ENCODE results near the gene CALHM2. TPM values are rescaled to one million over a fixed set of nuclear protein-coding genes. Genes with fewer than 3 reads are reported as not detected.

Gene CALHM2
- total RNA-seq, 2 experiments from 2014 or later: 131 to 135 TPM

- H3K27ac Mint-ChIP-seq: peak overlapping the region; percentile 86
- peaks cover 4% of the 10 kb centered on the region for H3K36me3 Mint-ChIP-seq (ENCODE audit: low read depth)
- H3K4me1 Mint-ChIP-seq (ENCODE audit: low read depth): peaks cover 54% of the 10 kb centered on the region
- H3K4me3 Mint-ChIP-seq: peak overlapping the region; percentile 57
- no peak for DNase-seq
- peak; percentile 27 for ATAC-seq
- POLR2A ChIA-PET: interaction anchor here (1.7 kb wide), 1 partner anchor 11 kb away, joined by 8 read pairs; no protein-coding TSS in a partner anchor
- H3K9me3 Mint-ChIP-seq (ENCODE audit: insufficient read depth): no peaks in the 10 kb centered on the region
- no peaks in the 10 kb centered on the region for H3K27me3 Mint-ChIP-seq (ENCODE audit: low read depth)
- CTCF ChIA-PET: interaction anchor here (1.1 to 1.9 kb wide), 4 partner anchors 10 to 44 kb away, joined by 3 to 9 read pairs (median 3); no protein-coding TSS in a partner anchor
Observed at GRCh38 chr10:103459615-103460014, 7.4 kb upstream of the CALHM2 start.

- DNase-seq (peak; percentile 59), ATAC-seq (peak; percentile 74)
- CTCF ChIA-PET: interaction anchor here (1.2 to 1.9 kb wide), 3 partner anchors 11 to 22 kb away, joined by 3 to 9 read pairs (median 3); no protein-coding TSS in a partner anchor
Observed at GRCh38 chr10:103458720-103459119, 6.5 kb upstream of the CALHM2 start, which contains the start of gene CALHM1. Gene CALHM1 (minus strand): TSS chr10:103458900. CDS start chr10:103458751, 149 bp downstream.

GRCh38 chr10:103457896-103458583 lies 5.9 kb upstream of the CALHM2 start:
- ChIA-PET POLR2A (no interaction called here), CTCF (interaction anchor here (1.9 to 3.1 kb wide), 2 partner anchors 18 kb away, joined by 9 to 12 read pairs; no protein-coding TSS in a partner anchor)
- DNase-seq (no peak), ATAC-seq (no peak)
- peaks cover 8% of the 10 kb centered on the region for H3K36me3 Mint-ChIP-seq (ENCODE audit: low read depth)
- no peaks in the 10 kb centered on the region for H3K27me3 Mint-ChIP-seq (ENCODE audit: low read depth)
- H3K27ac Mint-ChIP-seq: peak overlapping the region; percentile 42
- peaks cover 58% of the 10 kb centered on the region for H3K4me1 Mint-ChIP-seq (ENCODE audit: low read depth)
- no peaks in the 10 kb centered on the region for H3K9me3 Mint-ChIP-seq (ENCODE audit: insufficient read depth)
- H3K4me3 Mint-ChIP-seq: no peak overlapping the region

More at GRCh38 chr10:103458720-103459119, 6.5 kb upstream of the CALHM2 start, which contains the start of gene CALHM1:
- peaks cover 59% of the 10 kb centered on the region for H3K4me1 Mint-ChIP-seq (ENCODE audit: low read depth)
- POLR2A ChIA-PET: interaction anchor here (1.7 kb wide), 1 partner anchor 12 kb away, joined by 8 read pairs; no protein-coding TSS in a partner anchor
- H3K27me3 Mint-ChIP-seq (ENCODE audit: low read depth): no peaks in the 10 kb centered on the region
- H3K36me3 Mint-ChIP-seq (ENCODE audit: low read depth): peaks cover 6% of the 10 kb centered on the region
- H3K4me3 Mint-ChIP-seq: peak within 1 kb of the TSS; percentile 57
- peak within 1 kb of the TSS; percentile 86 for H3K27ac Mint-ChIP-seq
- H3K9me3 Mint-ChIP-seq (ENCODE audit: insufficient read depth): no peaks in the 10 kb centered on the region

GRCh38 chr10:103457176-103457712 lies 5.1 kb upstream of the CALHM2 start:
- CTCF ChIA-PET: interaction anchor here (1.1 to 3.1 kb wide), 3 partner anchors 16 to 28 kb away, joined by 3 to 12 read pairs (median 3); no protein-coding TSS in a partner anchor
- H3K36me3 Mint-ChIP-seq (ENCODE audit: low read depth): peaks cover 8% of the 10 kb centered on the region
- peak overlapping the region; percentile 72 for H3K27ac Mint-ChIP-seq
- H3K27me3 Mint-ChIP-seq (ENCODE audit: low read depth): no peaks in the 10 kb centered on the region
- POLR2A ChIA-PET: no interaction called here
- ATAC-seq (no peak), DNase-seq (no peak)
- peaks cover 65% of the 10 kb centered on the region for H3K4me1 Mint-ChIP-seq (ENCODE audit: low read depth)
- H3K9me3 Mint-ChIP-seq (ENCODE audit: insufficient read depth): no peaks in the 10 kb centered on the region
- H3K4me3 Mint-ChIP-seq: peak overlapping the region; percentile 38

GRCh38 chr10:103456074-103456660 lies 4.0 kb upstream of the CALHM2 start:
- Mint-ChIP-seq H3K4me3 (no peak overlapping the region), H3K27ac (peak overlapping the region; percentile 65), H3K27me3 (ENCODE audit: low read depth) (no peaks in the 10 kb centered on the region), H3K36me3 (ENCODE audit: low read depth) (peaks cover 13% of the 10 kb centered on the region), H3K4me1 (ENCODE audit: low read depth) (peaks cover 65% of the 10 kb centered on the region), H3K9me3 (ENCODE audit: insufficient read depth) (no peaks in the 10 kb centered on the region)
- ChIA-PET CTCF (interaction anchor here (1.1 to 3.1 kb wide), 3 partner anchors 17 to 29 kb away, joined by 3 to 12 read pairs (median 3); no protein-coding TSS in a partner anchor), POLR2A (interaction anchor here (0.6 kb wide), 1 partner anchor 456 kb away, joined by 4 read pairs; no protein-coding TSS in a partner anchor)
- DNase-seq (no peak), ATAC-seq (no peak)

GRCh38 chr10:103455235-103455634 lies 3.1 kb upstream of the CALHM2 start:
- ATAC-seq: no peak
- H3K4me3 Mint-ChIP-seq: no peak overlapping the region
- DNase-seq: no peak
- peaks cover 70% of the 10 kb centered on the region for H3K4me1 Mint-ChIP-seq (ENCODE audit: low read depth)
- ChIA-PET POLR2A (interaction anchor here (0.7 kb wide), 2 partner anchors 10 to 14 kb away, joined by 3 read pairs; no protein-coding TSS in a partner anchor), CTCF (interaction anchor here (0.8 to 4.5 kb wide), 3 partner anchors 21 to 30 kb away, joined by 3 to 27 read pairs (median 12); no protein-coding TSS in a partner anchor)
- H3K36me3 Mint-ChIP-seq (ENCODE audit: low read depth): peaks cover 22% of the 10 kb centered on the region
- no peaks in the 10 kb centered on the region for H3K9me3 Mint-ChIP-seq (ENCODE audit: insufficient read depth)
- H3K27me3 Mint-ChIP-seq (ENCODE audit: low read depth): no peaks in the 10 kb centered on the region
- no peak overlapping the region for H3K27ac Mint-ChIP-seq

- H3K4me3 Mint-ChIP-seq: no peak overlapping the region
- H3K27ac Mint-ChIP-seq: no peak overlapping the region
- ChIA-PET CTCF (interaction anchor here (1.7 to 5.2 kb wide), 5 partner anchors 18 to 32 kb away, joined by 4 to 54 read pairs (median 27); no protein-coding TSS in a partner anchor), POLR2A (interaction anchor here (0.7 to 5.1 kb wide), 3 partner anchors 9 to 17 kb away, joined by 3 to 43 read pairs (median 3); no protein-coding TSS in a partner anchor)
- DNase-seq: no peak
- H3K36me3 Mint-ChIP-seq (ENCODE audit: low read depth): peaks cover 35% of the 10 kb centered on the region
- no peak for ATAC-seq
- no peaks in the 10 kb centered on the region for H3K27me3 Mint-ChIP-seq (ENCODE audit: low read depth)
- H3K9me3 Mint-ChIP-seq (ENCODE audit: insufficient read depth): no peaks in the 10 kb centered on the region
- peaks cover 70% of the 10 kb centered on the region for H3K4me1 Mint-ChIP-seq (ENCODE audit: low read depth)
Observed at GRCh38 chr10:103454026-103454425, 1.9 kb upstream of the CALHM2 start.

- Mint-ChIP-seq H3K36me3 (ENCODE audit: low read depth) (peaks cover 46% of the 10 kb centered on the region), H3K4me1 (ENCODE audit: low read depth) (peaks cover 69% of the 10 kb centered on the region), H3K9me3 (ENCODE audit: insufficient read depth) (no peaks in the 10 kb centered on the region), H3K27ac (peak overlapping the region; percentile 92), H3K27me3 (ENCODE audit: low read depth) (no peaks in the 10 kb centered on the region), H3K4me3 (peak overlapping the region; percentile 98)
- ChIA-PET CTCF (interaction anchor here (0.6 to 5.2 kb wide), 11 partner anchors 10 to 38 kb away, joined by 3 to 54 read pairs (median 6); no protein-coding TSS in a partner anchor), POLR2A (interaction anchor here (1.7 to 5.1 kb wide), 3 partner anchors 14 to 28 kb away, joined by 3 to 43 read pairs (median 8); no protein-coding TSS in a partner anchor)
- ATAC-seq (no peak), DNase-seq (no peak)
Observed at GRCh38 chr10:103452506-103453230, 498 bp upstream of the CALHM2 start.

- ATAC-seq (peak; percentile 76), DNase-seq (peak; percentile 71)
- no peaks in the 10 kb centered on the region for H3K9me3 Mint-ChIP-seq (ENCODE audit: insufficient read depth)
- H3K27me3 Mint-ChIP-seq (ENCODE audit: low read depth): no peaks in the 10 kb centered on the region
- peaks cover 71% of the 10 kb centered on the region for H3K4me1 Mint-ChIP-seq (ENCODE audit: low read depth)
- POLR2A ChIA-PET: interaction anchor here (1.2 to 5.1 kb wide), 5 partner anchors 13 to 30 kb away, joined by 3 to 43 read pairs (median 8); no protein-coding TSS in a partner anchor
- peaks cover 58% of the 10 kb centered on the region for H3K36me3 Mint-ChIP-seq (ENCODE audit: low read depth)
- peak overlapping the region; percentile 98 for H3K4me3 Mint-ChIP-seq
- H3K27ac Mint-ChIP-seq: peak overlapping the region; percentile 92
- CTCF ChIA-PET: interaction anchor here (1.1 to 5.2 kb wide), 10 partner anchors 12 to 35 kb away, joined by 5 to 54 read pairs (median 14); no protein-coding TSS in a partner anchor
Observed at GRCh38 chr10:103451091-103451813, 918 bp downstream of the CALHM2 start.

- POLR2A ChIA-PET: interaction anchor here (0.8 to 5.1 kb wide), 4 partner anchors 21 to 57 kb away, joined by 3 to 43 read pairs (median 11); partner anchors contain the start of gene PDCD11
- Mint-ChIP-seq H3K9me3 (ENCODE audit: insufficient read depth) (no peaks in the 10 kb centered on the region), H3K4me1 (ENCODE audit: low read depth) (peaks cover 76% of the 10 kb centered on the region), H3K36me3 (ENCODE audit: low read depth) (peaks cover 66% of the 10 kb centered on the region), H3K27me3 (ENCODE audit: low read depth) (no peaks in the 10 kb centered on the region), H3K4me3 (peak overlapping the region; percentile 98), H3K27ac (peak overlapping the region; percentile 92)
- ATAC-seq: no peak
- no peak for DNase-seq
- CTCF ChIA-PET: interaction anchor here (1.5 to 5.2 kb wide), 6 partner anchors 17 to 34 kb away, joined by 6 to 54 read pairs (median 24); no protein-coding TSS in a partner anchor
Observed at GRCh38 chr10:103450201-103450695, 1.9 kb downstream of the CALHM2 start.

Measured in activated CD8-positive, alpha-beta T cell treated with anti-CD3 and anti-CD28 coated beads, Interleukin-2, amount 10 ng/mL, durations not matched to agents 7 days and 5 days (primary cell).